Measurements from ENCODE around the gene OR2AE1.

DNA sequence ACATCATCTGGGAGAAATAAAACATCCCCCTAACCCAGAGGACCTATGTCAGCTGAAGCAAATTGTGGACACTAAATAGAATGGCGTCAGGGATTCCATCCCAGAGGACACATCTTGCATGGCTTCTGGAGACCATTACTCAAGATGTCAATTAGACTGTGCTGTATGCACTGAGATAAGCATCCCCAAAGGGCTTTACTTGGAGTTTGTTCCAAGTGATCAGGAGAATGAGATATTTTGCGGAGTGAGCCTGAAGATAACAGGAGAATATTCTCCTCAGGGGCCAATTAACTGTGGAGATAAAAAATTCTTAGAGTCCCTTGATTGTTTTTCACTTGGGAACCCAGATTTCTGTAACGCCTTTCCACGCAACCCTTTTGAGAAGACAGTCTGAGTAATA is 4.5 kb upstream of the OR2AE1 start:
- TF ChIP-seq POLR2A (IDR thresholded peaks at IDR 0.05): no peak
- TF ChIP-seq, protein P1, sequence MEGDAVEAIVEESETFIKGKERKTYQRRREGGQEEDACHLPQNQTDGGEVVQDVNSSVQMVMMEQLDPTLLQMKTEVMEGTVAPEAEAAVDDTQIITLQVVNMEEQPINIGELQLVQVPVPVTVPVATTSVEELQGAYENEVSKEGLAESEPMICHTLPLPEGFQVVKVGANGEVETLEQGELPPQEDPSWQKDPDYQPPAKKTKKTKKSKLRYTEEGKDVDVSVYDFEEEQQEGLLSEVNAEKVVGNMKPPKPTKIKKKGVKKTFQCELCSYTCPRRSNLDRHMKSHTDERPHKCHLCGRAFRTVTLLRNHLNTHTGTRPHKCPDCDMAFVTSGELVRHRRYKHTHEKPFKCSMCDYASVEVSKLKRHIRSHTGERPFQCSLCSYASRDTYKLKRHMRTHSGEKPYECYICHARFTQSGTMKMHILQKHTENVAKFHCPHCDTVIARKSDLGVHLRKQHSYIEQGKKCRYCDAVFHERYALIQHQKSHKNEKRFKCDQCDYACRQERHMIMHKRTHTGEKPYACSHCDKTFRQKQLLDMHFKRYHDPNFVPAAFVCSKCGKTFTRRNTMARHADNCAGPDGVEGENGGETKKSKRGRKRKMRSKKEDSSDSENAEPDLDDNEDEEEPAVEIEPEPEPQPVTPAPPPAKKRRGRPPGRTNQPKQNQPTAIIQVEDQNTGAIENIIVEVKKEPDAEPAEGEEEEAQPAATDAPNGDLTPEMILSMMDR (IDR thresholded peaks at IDR 0.05): no peak
